Measurements from ENCODE around the gene GOLGA6C. TPM values are rescaled to one million over a fixed set of nuclear protein-coding genes. Genes with fewer than 3 reads are reported as not detected.
"Not testable (repeated sequence)": the region's sequence is repeated elsewhere in the genome, so short reads cannot be mapped to it uniquely, and the experiment has no call there.

GOLGA6C gene, protein sequence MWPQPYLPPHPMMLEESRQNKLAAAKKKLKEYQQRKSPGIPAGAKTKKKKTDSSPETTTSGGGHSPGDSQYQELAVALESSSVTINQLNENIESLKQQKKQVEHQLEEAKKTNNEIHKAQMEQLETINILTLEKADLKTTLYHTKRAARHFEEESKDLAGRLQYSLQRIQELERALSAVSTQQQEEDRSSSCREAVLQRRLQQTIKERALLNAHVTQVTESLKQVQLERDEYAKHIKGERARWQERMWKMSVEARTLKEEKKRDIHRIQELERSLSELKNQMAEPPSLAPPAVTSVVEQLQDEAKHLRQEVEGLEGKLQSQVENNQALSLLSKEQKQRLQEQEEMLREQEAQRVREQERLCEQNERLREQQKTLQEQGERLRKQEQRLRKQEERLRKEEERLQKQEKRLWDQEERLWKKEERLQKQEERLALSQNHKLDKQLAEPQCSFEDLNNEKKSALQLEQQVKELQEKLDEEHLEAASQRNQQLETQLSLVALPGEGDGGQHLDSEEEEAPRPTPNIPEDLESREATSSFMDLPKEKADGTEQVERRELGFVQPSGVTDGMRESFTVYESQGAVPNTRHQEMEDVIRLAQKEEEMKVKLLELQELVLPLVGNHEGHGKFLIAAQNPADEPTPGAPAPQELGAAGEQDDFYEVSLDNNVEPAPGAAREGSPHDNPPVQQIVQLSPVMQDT
- polyA plus RNA-seq (2013, experiment 1 of 4), result not detected
- not detected for polyA plus RNA-seq (2013, experiment 2 of 4)
- not detected for polyA plus RNA-seq (2013, experiment 3 of 4)
- not detected for polyA plus RNA-seq (2013, experiment 4 of 4)

DNA sequence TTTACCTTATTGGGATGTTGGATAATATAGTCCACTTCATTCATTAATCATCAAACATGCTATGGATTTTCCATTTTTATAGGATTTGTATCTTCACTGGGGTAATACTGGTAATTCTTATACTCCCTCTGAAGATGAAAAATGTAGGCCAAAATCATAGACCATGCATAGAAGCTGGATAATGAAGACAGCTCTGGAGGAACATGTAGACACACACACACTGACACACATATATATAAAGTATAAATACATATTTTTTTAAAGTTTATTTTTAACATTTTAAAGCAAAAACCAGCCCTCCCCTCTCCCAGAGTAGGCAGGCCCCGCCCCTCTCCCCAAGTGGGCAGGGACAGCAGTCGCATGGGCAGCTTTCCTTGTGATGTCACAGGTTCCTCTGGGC, at the start of gene GOLGA6C:
Gene GOLGA6C (plus strand): TSS at position 301 of the 400 bp plus-strand sequence. CDS start 265 bp downstream, outside the sequence.
- not testable (repeated sequence) for H3K27me3 ChIP-seq (ENCODE audit: control insufficient read depth, insufficient read depth, low read length, poor library complexity, severe bottlenecking); H3K9me3 ChIP-seq (ENCODE audit: control insufficient read depth, low read length); H3K4me3 ChIP-seq (ENCODE audit: insufficient read depth, low read depth, low read length); H3K36me3 ChIP-seq (ENCODE audit: control insufficient read depth, insufficient read depth, low read length); H3K4me1 ChIP-seq (ENCODE audit: control insufficient read depth, insufficient read depth, low read length); H3K27ac ChIP-seq (ENCODE audit: insufficient read depth, low read depth, low read length, poor library complexity, severe bottlenecking)
- no CpG with 5 or more reads among the region's 2 CpGs for WGBS, 2 experiments

DNA sequence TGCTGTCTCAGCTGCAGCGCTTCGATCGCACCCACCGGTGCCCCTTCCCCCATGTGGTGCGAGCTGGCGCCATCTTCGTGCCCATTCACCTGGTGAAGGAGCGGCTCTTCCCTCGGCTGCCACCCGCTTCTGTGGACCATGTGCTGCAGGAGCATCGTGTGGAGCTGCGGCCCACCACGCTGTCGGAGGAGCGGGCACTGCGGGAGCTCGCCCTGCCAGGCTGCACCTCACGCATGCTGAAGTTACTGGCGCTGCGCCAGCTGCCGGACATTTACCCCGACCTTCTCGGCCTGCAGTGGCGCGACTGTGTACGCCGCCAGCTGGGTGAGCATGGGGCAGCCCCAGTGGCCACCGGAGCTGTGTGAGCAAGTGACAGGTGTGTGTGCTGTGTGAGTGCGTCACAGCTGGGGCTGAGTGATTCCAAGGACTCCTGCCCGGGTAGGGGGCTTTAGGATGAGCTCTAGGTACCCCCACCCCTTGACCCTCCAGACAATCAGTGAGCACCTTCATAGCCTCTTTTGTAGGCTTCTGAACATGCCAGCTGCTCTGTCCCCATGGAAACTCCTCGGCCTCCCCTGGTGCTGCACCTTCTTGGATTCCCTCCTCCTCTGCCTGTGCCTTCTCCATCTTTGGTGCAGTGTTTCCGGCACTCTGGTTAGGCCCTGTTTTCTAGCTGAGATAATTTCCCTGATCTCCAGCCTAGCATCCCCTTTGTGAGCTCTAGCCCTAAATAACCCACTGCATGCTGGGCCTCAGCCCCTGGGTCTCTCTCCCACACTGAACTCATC, 49.4 kb upstream of the GOLGA6C start:
- no peaks in the 10 kb centered on the region for H3K4me1 ChIP-seq (ENCODE audit: control insufficient read depth, insufficient read depth, low read length)
- no peak overlapping the region for H3K27ac ChIP-seq (ENCODE audit: insufficient read depth, low read depth, low read length, poor library complexity, severe bottlenecking)
- H3K4me3 ChIP-seq (ENCODE audit: insufficient read depth, low read depth, low read length), result no peak overlapping the region
- WGBS, 2 experiments, result 94 to 96% methylated on average over 32 of the region's 32 CpGs
- H3K27me3 ChIP-seq (ENCODE audit: control insufficient read depth, insufficient read depth, low read length, poor library complexity, severe bottlenecking), result peaks cover 5% of the 10 kb centered on the region
- no peaks in the 10 kb centered on the region for H3K9me3 ChIP-seq (ENCODE audit: control insufficient read depth, low read length)
- peaks cover 7% of the 10 kb centered on the region for H3K36me3 ChIP-seq (ENCODE audit: control insufficient read depth, insufficient read depth, low read length)

DNA sequence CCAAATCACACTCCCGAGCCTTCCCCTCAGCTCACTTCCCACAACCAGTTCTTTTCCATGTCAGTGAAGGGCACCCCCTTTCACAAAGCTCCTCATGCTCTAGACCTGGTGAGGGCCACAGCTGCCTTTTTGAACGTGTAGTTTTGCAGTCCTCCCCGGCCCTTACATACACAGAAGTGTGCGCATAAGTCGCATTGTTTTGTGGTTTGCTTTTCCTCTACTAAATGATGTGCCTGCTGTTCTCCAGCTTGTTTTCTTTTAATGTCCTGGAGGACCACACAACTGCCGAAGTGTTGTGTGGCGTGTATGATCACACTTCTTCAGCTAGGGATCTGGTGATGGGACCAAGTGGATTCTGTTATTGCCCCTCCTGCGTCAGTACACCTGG, 48.9 kb upstream of the GOLGA6C start:
- 93 to 95% methylated on average over 8 of the region's 8 CpGs for whole genome bisulfite sequencing, 2 experiments
- Histone ChIP-seq H3K9me3 (ENCODE audit: control insufficient read depth, low read length) (no peaks in the 10 kb centered on the region), H3K4me3 (ENCODE audit: insufficient read depth, low read depth, low read length) (no peak overlapping the region), H3K27ac (ENCODE audit: insufficient read depth, low read depth, low read length, poor library complexity, severe bottlenecking) (no peak overlapping the region), H3K27me3 (ENCODE audit: control insufficient read depth, insufficient read depth, low read length, poor library complexity, severe bottlenecking) (no peaks in the 10 kb centered on the region), H3K4me1 (ENCODE audit: control insufficient read depth, insufficient read depth, low read length) (no peaks in the 10 kb centered on the region), H3K36me3 (ENCODE audit: control insufficient read depth, insufficient read depth, low read length) (peaks cover 7% of the 10 kb centered on the region)

DNA sequence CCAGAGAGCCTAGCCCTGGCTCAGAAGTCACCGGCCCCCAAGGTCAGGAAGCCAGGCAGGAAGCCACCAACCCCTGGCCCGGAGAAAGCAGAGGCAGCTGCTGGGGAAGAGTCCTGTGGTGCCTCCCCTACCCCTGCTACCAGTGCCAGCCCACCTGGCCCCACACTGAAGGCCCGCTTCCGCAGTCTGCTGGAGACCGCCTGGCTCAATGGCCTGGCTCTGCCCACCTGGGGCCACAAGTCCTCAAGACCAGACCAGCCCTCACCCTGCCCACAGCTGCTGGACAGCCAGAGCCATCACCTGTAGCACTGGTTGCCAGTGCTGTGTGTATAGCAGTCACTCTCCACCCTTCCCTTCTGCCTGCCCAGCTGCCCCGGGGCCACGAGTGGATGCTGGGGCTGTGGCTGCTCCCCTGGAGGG, 47.3 kb upstream of the GOLGA6C start:
- WGBS, 2 experiments, result 90 to 94% methylated on average over 7 of the region's 7 CpGs
- no peaks in the 10 kb centered on the region for H3K9me3 ChIP-seq (ENCODE audit: control insufficient read depth, low read length)
- no peak overlapping the region for H3K27ac ChIP-seq (ENCODE audit: insufficient read depth, low read depth, low read length, poor library complexity, severe bottlenecking)
- H3K27me3 ChIP-seq (ENCODE audit: control insufficient read depth, insufficient read depth, low read length, poor library complexity, severe bottlenecking), result no peaks in the 10 kb centered on the region
- H3K36me3 ChIP-seq (ENCODE audit: control insufficient read depth, insufficient read depth, low read length), result peaks cover 7% of the 10 kb centered on the region
- peaks cover 4% of the 10 kb centered on the region for H3K4me1 ChIP-seq (ENCODE audit: control insufficient read depth, insufficient read depth, low read length)
- H3K4me3 ChIP-seq (ENCODE audit: insufficient read depth, low read depth, low read length), result no peak overlapping the region

DNA sequence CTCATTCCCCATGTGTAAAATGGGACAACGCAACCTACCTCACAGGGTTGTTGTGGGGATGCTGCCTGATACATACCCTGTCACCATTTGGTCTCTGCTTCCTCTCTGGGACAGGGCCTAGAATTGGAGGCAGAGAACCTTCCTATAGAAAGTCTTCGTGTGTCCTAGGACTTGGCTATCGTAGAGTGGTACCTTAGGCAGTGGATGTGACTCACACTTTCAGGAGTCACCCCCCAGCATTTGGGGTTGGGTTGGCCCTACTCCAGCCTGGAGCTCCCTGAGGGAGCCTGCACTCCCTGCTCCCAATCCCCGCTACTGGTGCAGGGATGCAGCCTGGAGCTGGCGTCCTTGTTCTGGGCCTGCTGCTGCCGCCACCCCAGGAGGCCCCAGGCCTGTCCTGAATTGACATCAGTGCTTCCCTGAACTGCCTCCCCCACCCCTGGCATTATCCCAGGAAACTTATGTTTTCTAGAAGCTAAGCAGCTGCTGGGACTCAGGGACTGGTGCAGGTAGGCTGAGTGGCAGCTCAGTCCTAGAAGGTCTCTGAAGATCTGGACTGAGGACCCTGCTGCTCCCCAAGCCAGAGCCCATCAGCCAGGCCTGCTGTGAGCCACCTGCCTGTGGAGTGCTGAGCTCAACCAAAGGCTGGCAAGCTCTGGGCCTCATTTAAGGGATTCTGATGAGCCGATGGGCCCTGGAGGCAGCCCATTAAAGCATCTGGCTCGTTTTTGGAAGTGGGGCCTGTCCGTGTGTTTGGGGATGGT, 46.5 kb upstream of the GOLGA6C start:
- Histone ChIP-seq H3K36me3 (ENCODE audit: control insufficient read depth, insufficient read depth, low read length) (peaks cover 7% of the 10 kb centered on the region), H3K27ac (ENCODE audit: insufficient read depth, low read depth, low read length, poor library complexity, severe bottlenecking) (no peak overlapping the region), H3K9me3 (ENCODE audit: control insufficient read depth, low read length) (no peaks in the 10 kb centered on the region), H3K4me1 (ENCODE audit: control insufficient read depth, insufficient read depth, low read length) (peaks cover 4% of the 10 kb centered on the region), H3K4me3 (ENCODE audit: insufficient read depth, low read depth, low read length) (no peak overlapping the region), H3K27me3 (ENCODE audit: control insufficient read depth, insufficient read depth, low read length, poor library complexity, severe bottlenecking) (no peaks in the 10 kb centered on the region)
- WGBS, 2 experiments, result 91 to 92% methylated on average over 9 of the region's 9 CpGs

DNA sequence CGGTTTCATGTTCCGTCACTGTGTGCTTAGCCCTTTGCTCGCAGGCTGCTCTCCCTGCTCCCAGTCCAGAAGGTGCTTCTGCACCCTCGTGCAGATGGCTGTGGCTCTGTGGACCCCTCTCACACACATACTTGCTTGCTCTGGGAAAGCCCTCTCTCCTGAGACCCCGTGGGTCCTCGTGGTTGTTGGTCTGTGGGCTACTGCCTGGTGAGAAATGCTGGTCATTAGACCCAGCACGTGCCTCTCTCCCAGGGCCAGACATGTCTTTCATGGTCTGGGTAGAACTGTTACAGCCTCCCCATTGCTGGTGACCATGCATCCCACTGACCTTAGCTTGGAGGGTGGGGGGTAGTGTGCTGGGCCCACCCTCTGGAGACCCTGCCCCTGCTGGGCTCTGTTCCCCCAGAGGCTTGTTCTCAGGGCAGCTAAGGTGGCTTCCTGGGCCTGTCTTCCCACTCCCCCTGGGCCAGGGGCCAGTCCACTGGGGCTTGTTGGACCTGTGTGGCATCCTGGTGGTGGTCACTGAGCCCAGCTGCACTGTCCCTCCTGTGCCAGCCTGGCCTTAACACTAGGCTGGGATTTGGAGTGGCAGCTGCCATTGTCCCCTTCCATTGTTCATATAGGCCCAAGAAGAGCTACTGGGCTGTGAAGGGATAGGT, 45.8 kb upstream of the GOLGA6C start:
- Histone ChIP-seq H3K4me1 (ENCODE audit: control insufficient read depth, insufficient read depth, low read length) (peaks cover 4% of the 10 kb centered on the region), H3K36me3 (ENCODE audit: control insufficient read depth, insufficient read depth, low read length) (peaks cover 7% of the 10 kb centered on the region), H3K27ac (ENCODE audit: insufficient read depth, low read depth, low read length, poor library complexity, severe bottlenecking) (no peak overlapping the region), H3K27me3 (ENCODE audit: control insufficient read depth, insufficient read depth, low read length, poor library complexity, severe bottlenecking) (no peaks in the 10 kb centered on the region), H3K9me3 (ENCODE audit: control insufficient read depth, low read length) (no peaks in the 10 kb centered on the region), H3K4me3 (ENCODE audit: insufficient read depth, low read depth, low read length) (no peak overlapping the region)
- 92 to 93% methylated on average over 7 of the region's 7 CpGs for WGBS, 2 experiments

DNA sequence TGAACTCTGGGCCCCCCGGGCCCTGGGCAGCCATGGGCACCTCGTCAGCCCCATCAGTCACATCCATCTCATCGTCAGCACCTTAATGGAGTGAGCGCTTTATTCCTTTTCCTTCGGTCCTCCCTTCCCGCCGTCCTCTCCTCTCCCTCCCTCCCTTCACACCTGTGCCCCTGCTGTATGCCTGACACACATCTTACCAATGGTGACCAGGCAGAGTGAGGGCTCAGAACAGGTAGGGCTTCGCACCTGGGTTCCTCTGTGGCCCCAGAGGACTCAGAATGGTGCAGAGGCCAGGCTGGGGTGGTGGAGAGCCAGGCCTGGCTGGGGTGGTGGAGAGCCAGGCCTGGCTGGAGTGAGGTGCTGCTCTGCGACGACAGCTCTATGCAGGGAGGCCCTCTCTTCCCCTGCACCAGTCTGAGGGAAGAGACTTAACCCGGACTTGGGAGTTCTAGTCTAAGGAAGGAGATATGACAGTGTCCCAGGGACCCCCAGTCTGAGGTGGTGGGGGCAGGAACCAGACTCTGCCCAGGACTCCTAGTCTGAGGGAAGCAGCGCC, 44.8 kb upstream of the GOLGA6C start:
- no peaks in the 10 kb centered on the region for H3K27me3 ChIP-seq (ENCODE audit: control insufficient read depth, insufficient read depth, low read length, poor library complexity, severe bottlenecking)
- H3K4me1 ChIP-seq (ENCODE audit: control insufficient read depth, insufficient read depth, low read length), result peaks cover 4% of the 10 kb centered on the region
- no peak overlapping the region for H3K4me3 ChIP-seq (ENCODE audit: insufficient read depth, low read depth, low read length)
- peaks cover 4% of the 10 kb centered on the region for H3K36me3 ChIP-seq (ENCODE audit: control insufficient read depth, insufficient read depth, low read length)
- 92 to 94% methylated on average over 12 of the region's 12 CpGs for WGBS, 2 experiments
- H3K27ac ChIP-seq (ENCODE audit: insufficient read depth, low read depth, low read length, poor library complexity, severe bottlenecking), result no peak overlapping the region
- H3K9me3 ChIP-seq (ENCODE audit: control insufficient read depth, low read length), result no peaks in the 10 kb centered on the region

DNA sequence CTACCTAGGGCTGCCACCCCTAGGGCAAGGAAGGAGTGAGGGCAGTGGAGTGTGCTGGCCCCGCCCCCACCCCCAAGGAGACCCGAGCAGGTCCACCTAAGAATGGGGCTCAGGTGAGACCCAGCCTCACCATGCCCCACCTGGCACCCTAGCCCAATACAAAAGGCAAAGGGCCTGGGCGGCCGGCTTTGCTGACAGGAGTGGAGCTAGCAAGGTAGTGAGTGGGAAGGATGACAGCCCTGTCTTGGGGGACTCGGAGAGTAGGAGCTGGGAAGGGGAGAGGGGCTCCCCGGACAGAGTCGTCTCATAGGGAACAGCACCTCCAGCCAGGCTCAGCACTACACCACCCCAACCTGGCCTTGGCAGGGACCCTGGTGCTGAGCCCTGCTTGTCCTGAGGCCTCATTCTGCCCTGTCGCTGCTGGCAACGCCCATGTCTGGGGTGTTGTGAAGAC, 44.3 kb upstream of the GOLGA6C start:
- Histone ChIP-seq H3K27me3 (ENCODE audit: control insufficient read depth, insufficient read depth, low read length, poor library complexity, severe bottlenecking) (no peaks in the 10 kb centered on the region), H3K4me3 (ENCODE audit: insufficient read depth, low read depth, low read length) (no peak overlapping the region), H3K36me3 (ENCODE audit: control insufficient read depth, insufficient read depth, low read length) (peaks cover 4% of the 10 kb centered on the region), H3K9me3 (ENCODE audit: control insufficient read depth, low read length) (no peaks in the 10 kb centered on the region), H3K27ac (ENCODE audit: insufficient read depth, low read depth, low read length, poor library complexity, severe bottlenecking) (no peak overlapping the region), H3K4me1 (ENCODE audit: control insufficient read depth, insufficient read depth, low read length) (peaks cover 4% of the 10 kb centered on the region)
- WGBS, 2 experiments, result 89 to 91% methylated on average over 9 of the region's 9 CpGs

Measured in ectodermal cell (in vitro differentiated cells).